H1 (cell line): ENCODE results near the gene PPIL6. TPM values are rescaled to one million over a fixed set of nuclear protein-coding genes. Genes with fewer than 3 reads are reported as not detected.
A peak's percentile ranks its signal among the peaks of the same experiment; 100 is the strongest.

ENCODE experiments used
- CTCF ChIA-PET: fragments of 300-600 bp; sonication (Branson Sonifier 250); formaldehyde crosslinking; loops from one replicate; lab custom pipeline; 2021; ENCODE audit not compliant: partially characterized antibody; lab: Charles Lee
- POLR2A ChIA-PET: fragments of 300-600 bp; sonication (Branson Sonifier 250); formaldehyde crosslinking; loops from one replicate; lab custom pipeline; 2021; ENCODE audit warnings: inconsistent platforms; ENCODE audit not compliant: partially characterized antibody; lab: Charles Lee
- DNase-seq, 2 experiments: peaks; one replicate each; pipeline versions ENCODE4 v3.0.0 to v3.0.0-alpha.2; 2010 to 2022; ENCODE audit warnings: low spot score in 2 of 2, low read depth in 1 of 2, mixed read lengths in 1 of 2
- FAIRE-seq: peaks from 2 replicates; lab custom pipeline; 2011; peaks lifted over from hg19 to GRCh38; lab: Jason Lieb, UNC
- H2AFZ ChIP-seq: 2 replicates; pipeline ENCODE4 v1.8.1; 2012; ENCODE audit warnings: low read length, inconsistent platforms
- H2AK5ac ChIP-seq: 2 replicates; pipeline ENCODE4 v1.6.1; 2013; ENCODE audit warnings: low read depth, low read length
- H2BK120ac ChIP-seq: replicated peaks from 2 replicates; pipeline ENCODE3; 2013; ENCODE audit warnings: low read depth, low read length, inconsistent platforms
- H2BK12ac ChIP-seq: 2 replicates; pipeline ENCODE4 v1.6.1; 2013; ENCODE audit warnings: low read depth, low read length
- H2BK15ac ChIP-seq: 2 replicates; pipeline ENCODE4 v1.6.1; 2013; ENCODE audit warnings: low read length
- H2BK20ac ChIP-seq: 2 replicates; pipeline ENCODE4 v1.6.1; 2013; ENCODE audit warnings: low read length
- H2BK5ac ChIP-seq: 2 replicates; pipeline ENCODE4 v1.6.1; 2013; ENCODE audit warnings: low read depth, low read length
- H3K14ac ChIP-seq: 2 replicates; pipeline ENCODE4 v1.6.1; 2013; ENCODE audit warnings: inconsistent platforms; ENCODE audit not compliant: insufficient read length
- H3K18ac ChIP-seq: 2 replicates; pipeline ENCODE4 v1.6.1; 2013; ENCODE audit warnings: low read length; ENCODE audit errors: extremely low read depth
- H3K23ac ChIP-seq: 2 replicates; pipeline ENCODE4 v1.6.1; 2013; ENCODE audit warnings: inconsistent platforms; ENCODE audit not compliant: insufficient read length
- H3K23me2 ChIP-seq: 2 replicates; pipeline ENCODE4 v1.6.1; 2013; ENCODE audit warnings: low read depth, low read length
- H3K27ac ChIP-seq: 2 replicates; pipeline ENCODE4 v1.6.1; 2011; ENCODE audit warnings: low read depth, low read length, inconsistent platforms
- H3K27me3 ChIP-seq, 4 experiments: replicated peaks in 1 of 4; 1 replicate in 1 of 4; 2 replicates in 3 of 4; pipeline versions ENCODE4 v1.6.1 to v1.8.1; 2011 to 2013; ENCODE audit warnings: low read length in 3 of 4, mild to moderate bottlenecking in 3 of 4, inconsistent platforms in 2 of 4, mixed read lengths in 2 of 4, moderate library complexity in 1 of 4; ENCODE audit not compliant: control insufficient read depth in 3 of 4, insufficient read depth in 3 of 4; ENCODE audit errors: extremely low read depth in 1 of 4
- H3K36me3 ChIP-seq, 4 experiments: 2 replicates each; pipeline versions ENCODE4 v1.6.1 to v1.8.1; 2011 to 2013; ENCODE audit warnings: mild to moderate bottlenecking in 4 of 4, low read length in 3 of 4, moderate library complexity in 2 of 4, control low read depth in 1 of 4, inconsistent platforms in 1 of 4; ENCODE audit not compliant: insufficient read depth in 4 of 4, control insufficient read depth in 2 of 4
- H3K4ac ChIP-seq: replicated peaks from 2 replicates; pipeline ENCODE3; 2013; ENCODE audit warnings: low read length, low read depth, mixed read lengths, inconsistent platforms; ENCODE audit not compliant: insufficient read length
- H3K4me1 ChIP-seq, 4 experiments: replicated peaks in 1 of 4; 1 replicate in 1 of 4; 2 replicates in 3 of 4; pipeline versions ENCODE4 v1.6.1 to v1.8.1; 2011 to 2013; ENCODE audit warnings: low read length in 3 of 4, inconsistent platforms in 2 of 4, mixed read lengths in 1 of 4; ENCODE audit not compliant: insufficient read depth in 4 of 4, control insufficient read depth in 3 of 4
- H3K4me2 ChIP-seq, 2 experiments: 2 replicates each; pipeline versions ENCODE4 v1.6.1 to v1.8.1; 2011 to 2013; ENCODE audit warnings: low read depth in 2 of 2, low read length in 2 of 2, control low read depth in 1 of 2, inconsistent platforms in 1 of 2, mild to moderate bottlenecking in 1 of 2; ENCODE audit not compliant: insufficient read depth in 1 of 2
- H3K4me3 ChIP-seq, 4 experiments: fragments of 200-600, 300-600 bp in 1 of 4; sonication (generic), shearing (Covaris generic), sonication (Bioruptor Twin) in 1 of 4; 2 replicates each; pipeline versions ENCODE4 v1.5.1 to v1.8.1; 2011 to 2016; ENCODE audit warnings: low read length in 4 of 4, low read depth in 3 of 4, control low read depth in 2 of 4, inconsistent platforms in 2 of 4, mild to moderate bottlenecking in 2 of 4, mixed read lengths in 1 of 4, moderate library complexity in 1 of 4; ENCODE audit not compliant: insufficient read depth in 2 of 4; ENCODE audit errors: extremely low read depth in 1 of 4
- H3K56ac ChIP-seq: replicated peaks from 2 replicates; pipeline ENCODE3; 2013; ENCODE audit warnings: low read depth, mild to moderate bottlenecking, mixed read lengths, low read length, inconsistent platforms; ENCODE audit not compliant: insufficient read length
- H3K79me1 ChIP-seq: 2 replicates; pipeline ENCODE4 v1.6.1; 2013; ENCODE audit warnings: low read depth, low read length, control low read depth
- H3K79me2 ChIP-seq, 2 experiments: 2 replicates each; pipeline versions ENCODE4 v1.6.1 to v1.8.1; 2012 to 2013; ENCODE audit warnings: low read length in 2 of 2, mild to moderate bottlenecking in 2 of 2, inconsistent platforms in 1 of 2; ENCODE audit not compliant: insufficient read depth in 2 of 2, control insufficient read depth in 1 of 2
- H3K9ac ChIP-seq, 4 experiments: replicated peaks in 1 of 4; 1 replicate in 1 of 4; 2 replicates in 3 of 4; pipeline versions ENCODE4 v1.6.1 to v1.8.1; 2011 to 2013; ENCODE audit warnings: low read depth in 3 of 4, low read length in 3 of 4, control low read depth in 2 of 4, mild to moderate bottlenecking in 2 of 4, moderate library complexity in 2 of 4, inconsistent platforms in 1 of 4; ENCODE audit errors: extremely low read depth in 1 of 4
- H3K9me3 ChIP-seq, 2 experiments: 2 replicates each; pipeline versions ENCODE4 v1.6.1 to v1.8.1; 2012 to 2013; ENCODE audit warnings: mild to moderate bottlenecking in 2 of 2, moderate library complexity in 2 of 2, control low read depth in 1 of 2, inconsistent platforms in 1 of 2, low read depth in 1 of 2, low read length in 1 of 2, mixed read lengths in 1 of 2; ENCODE audit not compliant: insufficient read depth in 2 of 2
- H4K20me1 ChIP-seq, 2 experiments: replicated peaks in 1 of 2; 2 replicates each; pipeline versions ENCODE3 to v1.8.1; 2011 to 2013; ENCODE audit warnings: inconsistent platforms in 2 of 2, low read length in 2 of 2, mild to moderate bottlenecking in 1 of 2; ENCODE audit not compliant: insufficient read depth in 2 of 2, control insufficient read depth in 1 of 2
- H4K5ac ChIP-seq: 2 replicates; pipeline ENCODE4 v1.6.1; 2013; ENCODE audit warnings: low read length, low read depth, mixed read lengths, inconsistent platforms; ENCODE audit not compliant: insufficient read length
- H4K8ac ChIP-seq: 2 replicates; pipeline ENCODE4 v1.8.0; 2013; ENCODE audit warnings: mild to moderate bottlenecking, moderate library complexity, low read length, inconsistent platforms; ENCODE audit not compliant: insufficient read depth; ENCODE audit errors: extremely low read depth
- H4K91ac ChIP-seq: replicated peaks from 2 replicates; pipeline ENCODE3; 2013; ENCODE audit warnings: low read length, mixed read lengths, inconsistent platforms; ENCODE audit not compliant: insufficient read length
- HDAC6 ChIP-seq: IDR thresholded peaks from one replicate; pipeline ENCODE4 v1.7.1; 2012; ENCODE audit warnings: low read depth, mild to moderate bottlenecking, inconsistent platforms, low read length, moderate library complexity
- NRF1 ChIP-seq: IDR thresholded peaks from 2 replicates; pipeline ENCODE4 v1.6.1; 2011; ENCODE audit warnings: mild to moderate bottlenecking, low read depth, low read length, improper control_type of control experiment
- SIN3A ChIP-seq, 2 experiments: IDR thresholded peaks in 1 of 2; conservative IDR thresholded peaks in 1 of 2; 2 replicates each; pipeline ENCODE4 v1.6.1; 2011 to 2012; ENCODE audit warnings: low read length in 2 of 2, improper control_type of control experiment in 1 of 2, low read depth in 1 of 2, mild to moderate bottlenecking in 1 of 2
- WGBS, 2 experiments: shearing (Covaris generic) in 1 of 2; methylation state at CpG; one replicate each; pipeline versions ENCODE4 v1.1.6 to v1.1.7; 2013 to 2015; ENCODE audit warnings: low lambda C conversion rate in 2 of 2, mixed read lengths in 2 of 2, inconsistent platforms in 1 of 2, low coverage in 1 of 2, missing lambda C conversion rate in 1 of 2; ENCODE audit not compliant: insufficient replicate concordance in 2 of 2, insufficient coverage in 1 of 2, insufficient read length in 1 of 2; ENCODE audit errors: extremely low coverage in 1 of 2, missing lambda C conversion rate in 1 of 2; 5-methylcytosine and 5-hydroxymethylcytosine counted together
- polyA plus RNA-seq, 7 experiments: library from polyadenylated mRNA; depleted of rRNA in 3 of 7; stranded (reverse) in 5 of 7; unstranded in 2 of 7; fragments of >200 nt in 5 of 7; fragments of 200-250 nt in 2 of 7; gene quantifications; 1 replicate in 5 of 7; 2 replicates in 1 of 7; 4 replicates in 1 of 7; pipeline versions ENCODE4 v1.2.1 to v1.2.3, GENCODE V29; 2011 to 2013; ENCODE audit warnings: missing spikeins in 2 of 7, mixed read lengths in 2 of 7
- total RNA-seq: library from RNA; stranded (reverse); fragmentation: NEBNext Ultra II Directional; extraction: Animal tissue kit (Norgen Biotek cat#: 25700); gene quantifications from 2 replicates; pipeline ENCODE4 v1.2.1, GENCODE V29; 2021

PPIL6 gene
- total and polyA plus RNA-seq, 2 of the 8 experiments (the other 6 are each of a cell fraction or from before 2014, with no cell fraction given), result 0.42 to 1.3 TPM

DNA sequence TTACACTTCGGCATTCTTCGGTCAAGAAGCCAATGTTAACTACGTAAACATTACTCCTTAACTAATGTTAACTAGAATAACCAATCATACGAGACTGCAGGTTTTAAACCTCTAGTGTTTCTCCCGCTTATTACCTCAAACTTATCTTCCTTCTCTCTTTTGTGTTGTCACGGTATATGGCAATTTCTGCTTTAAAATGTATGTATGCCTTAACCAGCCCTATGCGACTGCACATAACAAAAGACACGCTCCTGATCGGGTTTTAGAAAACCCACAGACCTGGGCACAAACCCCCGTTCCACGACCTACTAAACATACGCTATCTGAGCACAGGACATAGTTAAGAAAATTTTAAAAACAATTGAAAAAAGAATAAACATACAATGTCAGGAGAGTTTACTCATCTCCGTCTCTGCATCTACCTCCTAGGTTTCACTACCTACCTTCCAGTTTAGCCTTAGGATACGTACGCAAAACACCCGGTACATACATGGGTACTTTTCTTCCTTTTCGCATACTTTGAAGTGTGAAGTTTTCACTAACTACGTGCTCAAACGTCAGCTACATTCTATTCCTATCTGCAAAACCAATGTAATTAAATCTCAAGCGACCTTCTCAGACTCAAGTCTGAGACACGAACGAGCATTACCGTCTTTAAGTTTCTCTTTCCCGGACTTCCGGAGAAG lies 59.2 kb downstream of the PPIL6 start:
- H3K27me3 ChIP-seq, result no peaks in the 10 kb centered on the region
- H2BK120ac ChIP-seq, result no peak overlapping the region
- H3K18ac ChIP-seq, result 0 out of 2 replicates have a peak overlapping the region, but pooled peaks have one; percentile 13
- POLR2A ChIA-PET, result interaction anchor here (0.6 to 3.2 kb wide), 8 partner anchors 10 to 286 kb away, joined by 3 to 20 read pairs (median 6); partner anchors contain the start of genes CEP57L1, PPIL6, SESN1 and SMPD2
- H2BK12ac ChIP-seq, result no peak overlapping the region; the same call in 1 of the 2 replicates
- TF ChIP-seq SIN3A (conservative IDR thresholded peaks at IDR 0.05 in 1 of 2, IDR thresholded peaks at IDR 0.05 in 1 of 2; ENCODE audit: low read depth in 1 of 2, low read length in 2 of 2), result 0 out of 4 replicates have a peak, but pooled peaks of 1 of the 2 experiments have one; percentile 11
- no peak for TF ChIP-seq NRF1
- TF ChIP-seq HDAC6, result no peak
- TF ChIP-seq, all 59 proteins: peak for 1
- peaks cover 20 to 56% of the 10 kb centered on the region in 2 experiments for H3K79me2 ChIP-seq
- H4K8ac ChIP-seq, result no peak overlapping the region
- H3K56ac ChIP-seq, result peak overlapping the region; percentile 9
- H2AK5ac ChIP-seq, result no peak overlapping the region
- no peak overlapping the region for H2BK20ac ChIP-seq
- peak overlapping the region; percentile 83 for H3K4ac ChIP-seq
- H3K27ac ChIP-seq, result peak overlapping the region; percentile 100; the same call in 1 of the 2 replicates
- no peak overlapping the region for H3K23ac ChIP-seq
- no peaks in the 10 kb centered on the region for H3K9me3 ChIP-seq
- H4K5ac ChIP-seq, result peak overlapping the region; percentile 45
- CTCF ChIA-PET, result interaction anchor here (5.8 kb wide), 1 partner anchor 14 kb away, joined by 62 read pairs; no protein-coding TSS in a partner anchor
- peak overlapping the region; percentile 79 to 97 for H3K4me2 ChIP-seq
- FAIRE-seq, result no peak
- H3K4me3 ChIP-seq, result peak overlapping the region; percentile 67 to 94 (median 80)
- H3K4me1 ChIP-seq, result peaks cover 0 to 5% (median 0%) of the 10 kb centered on the region in 4 experiments; a peak in 2 of 7 replicates
- peaks cover 6 to 7% of the 10 kb centered on the region in 2 experiments for H4K20me1 ChIP-seq
- H3K23me2 ChIP-seq, result peaks cover 2% of the 10 kb centered on the region; the same call in 1 of the 2 replicates
- no peak overlapping the region for H2BK15ac ChIP-seq
- H3K79me1 ChIP-seq, result no peaks in the 10 kb centered on the region
- no peak overlapping the region for H3K14ac ChIP-seq
- WGBS, 2 experiments, result 6% methylated on average over 25 of the region's 25 CpGs; no CpG with 5 or more reads in 1 of the 2 experiments
- no peak overlapping the region for H4K91ac ChIP-seq
- H2AFZ ChIP-seq, result no peak overlapping the region
- peaks cover 7 to 23% (median 14%) of the 10 kb centered on the region in 4 experiments for H3K36me3 ChIP-seq
- DNase-seq, result no peak
- peak overlapping the region; percentile 100 for H2BK5ac ChIP-seq
- H3K9ac ChIP-seq, result peak overlapping the region; percentile 79 to 100 (median 98)
